Measurements from ENCODE around the gene LRRTM4. TPM values are rescaled to one million over a fixed set of nuclear protein-coding genes. Genes with fewer than 3 reads are reported as not detected.
"Not testable (repeated sequence)": the region's sequence is repeated elsewhere in the genome, so short reads cannot be mapped to it uniquely, and the experiment has no call there.

LRRTM4 gene
- total RNA-seq, 1 donor from 2014 or later: not detected

- no peaks in the 10 kb centered on the region for H3K27me3 ChIP-seq (ENCODE audit: control insufficient read depth, insufficient read depth, low read length)
- TF ChIP-seq CTCF (IDR thresholded peaks at IDR 0.05; ENCODE audit: insufficient read depth, low read length, poor library complexity, severe bottlenecking): no peak
- H3K4me3 ChIP-seq (ENCODE audit: low read depth, low read length): no peak overlapping the region
- H3K36me3 ChIP-seq (ENCODE audit: control insufficient read depth, insufficient read depth, low read length): no peaks in the 10 kb centered on the region
- no peak for DNase-seq (ENCODE audit: low read depth)
Measured at GRCh38 chr2:77102927-77103326, 419.2 kb downstream of the LRRTM4 start.

- Histone ChIP-seq H3K4me3 (ENCODE audit: low read depth, low read length) (no peak overlapping the region), H3K27me3 (ENCODE audit: control insufficient read depth, insufficient read depth, low read length) (no peaks in the 10 kb centered on the region), H3K36me3 (ENCODE audit: control insufficient read depth, insufficient read depth, low read length) (no peaks in the 10 kb centered on the region)
- DNase-seq (ENCODE audit: low read depth): no peak
- no peak for TF ChIP-seq CTCF (IDR thresholded peaks at IDR 0.05; ENCODE audit: insufficient read depth, low read length, poor library complexity, severe bottlenecking)
Measured at GRCh38 chr2:77101796-77102452, 420.3 kb downstream of the LRRTM4 start.

- no peak for DNase-seq (ENCODE audit: low read depth)
- H3K4me3 ChIP-seq (ENCODE audit: low read depth, low read length): no peak overlapping the region
Measured at GRCh38 chr2:77099961-77100360, 422.2 kb downstream of the LRRTM4 start.

GRCh38 chr2:77095525-77095924 lies 426.7 kb downstream of the LRRTM4 start:
- H3K4me3 ChIP-seq (ENCODE audit: low read depth, low read length); DNase-seq (ENCODE audit: low read depth); H3K27me3 ChIP-seq (ENCODE audit: control insufficient read depth, insufficient read depth, low read length); H3K36me3 ChIP-seq (ENCODE audit: control insufficient read depth, insufficient read depth, low read length): not testable (repeated sequence)

More at GRCh38 chr2:77099961-77100360, 422.2 kb downstream of the LRRTM4 start:
- no peaks in the 10 kb centered on the region for H3K27me3 ChIP-seq (ENCODE audit: control insufficient read depth, insufficient read depth, low read length)
- no peak for TF ChIP-seq CTCF (IDR thresholded peaks at IDR 0.05; ENCODE audit: insufficient read depth, low read length, poor library complexity, severe bottlenecking)
- H3K36me3 ChIP-seq (ENCODE audit: control insufficient read depth, insufficient read depth, low read length): no peaks in the 10 kb centered on the region

- no peaks in the 10 kb centered on the region for H3K27me3 ChIP-seq (ENCODE audit: control insufficient read depth, insufficient read depth, low read length)
- no peak for DNase-seq (ENCODE audit: low read depth)
- no peaks in the 10 kb centered on the region for H3K36me3 ChIP-seq (ENCODE audit: control insufficient read depth, insufficient read depth, low read length)
- H3K4me3 ChIP-seq (ENCODE audit: low read depth, low read length): no peak overlapping the region
- TF ChIP-seq CTCF (IDR thresholded peaks at IDR 0.05; ENCODE audit: insufficient read depth, low read length, poor library complexity, severe bottlenecking): no peak
Measured at GRCh38 chr2:77095096-77095495, 427.1 kb downstream of the LRRTM4 start.

GRCh38 chr2:77088424-77088823 lies 433.8 kb downstream of the LRRTM4 start:
- not testable (repeated sequence) for H3K27me3 ChIP-seq (ENCODE audit: control insufficient read depth, insufficient read depth, low read length); H3K36me3 ChIP-seq (ENCODE audit: control insufficient read depth, insufficient read depth, low read length); H3K4me3 ChIP-seq (ENCODE audit: low read depth, low read length); DNase-seq (ENCODE audit: low read depth)

- TF ChIP-seq CTCF (IDR thresholded peaks at IDR 0.05; ENCODE audit: insufficient read depth, low read length, poor library complexity, severe bottlenecking): no peak
- DNase-seq (ENCODE audit: low read depth): no peak
- Histone ChIP-seq H3K4me3 (ENCODE audit: low read depth, low read length) (no peak overlapping the region), H3K36me3 (ENCODE audit: control insufficient read depth, insufficient read depth, low read length) (no peaks in the 10 kb centered on the region), H3K27me3 (ENCODE audit: control insufficient read depth, insufficient read depth, low read length) (no peaks in the 10 kb centered on the region)
Measured at GRCh38 chr2:77087987-77088414, 434.2 kb downstream of the LRRTM4 start.

Measured in kidney epithelial cell (primary cell).